Tibial artery (tissue), 4 donors: Measurements from ENCODE around the gene SYT1.
"Not testable (repeated sequence)": the region's sequence is repeated elsewhere in the genome, so short reads cannot be mapped to it uniquely, and the experiment has no call there.

Source experiments
- DNase-seq, 2 donors: peaks; one replicate each; pipeline ENCODE4 v3.0.0-alpha.2; 2019
- H3K27ac ChIP-seq, 2 donors: fragments of 200-600 bp; sonication (generic) in 1 of 2; 1 replicate in 1 of 2; 2 replicates in 1 of 2; pipeline ENCODE4 v1.5.1; 2018 to 2019; ENCODE audit warnings: mild to moderate bottlenecking in 1 of 2
- H3K27me3 ChIP-seq, 2 donors: fragments of 200-600 bp; sonication (generic) in 1 of 2; one replicate each; pipeline versions ENCODE4 v1.5.1 to v1.6.0; 2016 to 2019
- H3K36me3 ChIP-seq, 3 donors: fragments of 200-600 bp; sonication (generic) in 2 of 3; one replicate each; pipeline ENCODE4 v1.5.1; 2016 to 2019; ENCODE audit warnings: mild to moderate bottlenecking in 2 of 3
- H3K4me1 ChIP-seq, 4 donors: fragments of 200-600 bp; sonication (generic) in 2 of 4; 1 replicate in 3 of 4; 2 replicates in 1 of 4; pipeline ENCODE4 v1.5.1; 2016 to 2019
- H3K4me3 ChIP-seq, 2 donors: fragments of 200-600 bp; sonication (generic) in 1 of 2; 1 replicate in 1 of 2; 2 replicates in 1 of 2; pipeline ENCODE4 v1.5.1; 2018 to 2019; ENCODE audit warnings: mild to moderate bottlenecking in 2 of 2
- H3K9me3 ChIP-seq, 3 donors: fragments of 200-600 bp; sonication (generic) in 1 of 3; one replicate each; pipeline ENCODE4 v1.5.1; 2016 to 2019
- CTCF ChIP-seq, 2 experiments: fragments of 200-600 bp in 1 of 2; fragments of 450-650 bp in 1 of 2; IDR thresholded peaks; one replicate each; pipeline ENCODE4 v1.5.1; 2017 to 2019; ENCODE audit warnings: antibody characterized with exemption in 2 of 2, mild to moderate bottlenecking in 1 of 2, moderate library complexity in 1 of 2
- intact Hi-C: fragments of 100-400 bp; cut with DNase I; formaldehyde crosslinking; loops from one replicate; pipeline ENCODE4 v1.15.0; 2023; ENCODE audit warnings: low total_unique reads

The SYT1 gene

DNA sequence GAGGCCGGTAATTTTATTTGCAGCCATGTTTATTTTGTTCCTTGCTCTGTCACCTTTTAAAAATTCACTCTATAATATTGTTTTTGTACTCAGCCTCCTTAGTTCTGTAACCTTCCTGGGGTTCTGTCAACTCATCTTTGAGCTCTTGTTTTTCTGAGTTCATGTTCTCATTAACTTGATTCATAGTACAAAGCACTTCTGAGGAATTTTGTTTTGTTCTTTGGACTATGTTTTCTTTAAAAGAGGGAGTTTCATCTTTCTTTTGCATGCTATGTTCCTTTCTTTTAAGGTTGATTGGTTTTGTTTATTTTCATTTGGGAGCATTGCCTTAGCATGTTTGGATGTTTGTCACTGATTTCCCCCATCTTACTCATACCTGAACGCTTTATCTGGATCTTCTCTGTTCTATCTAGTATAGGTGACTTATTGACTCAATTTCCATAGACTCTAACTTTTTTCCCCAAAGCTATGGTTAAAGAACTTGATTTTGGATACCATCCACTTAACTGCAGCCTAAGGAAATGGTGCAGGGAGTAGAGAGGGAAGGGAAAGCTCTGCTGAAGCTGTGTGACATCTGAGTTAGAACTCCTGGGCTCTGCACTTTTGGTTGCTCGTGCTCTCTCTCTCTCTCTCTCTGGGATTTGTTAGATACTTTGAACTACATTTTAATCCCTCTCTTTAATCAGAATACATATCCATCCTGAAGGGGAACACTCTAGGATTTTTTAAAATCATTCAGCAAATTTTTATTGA is 557.7 kb downstream of the SYT1 start:
- H3K27me3 ChIP-seq, result no peaks in the 10 kb centered on the region
- H3K4me3 ChIP-seq, result no peak overlapping the region
- DNase-seq, result no peak
- no peaks in the 10 kb centered on the region for H3K9me3 ChIP-seq
- no peak for TF ChIP-seq CTCF (IDR thresholded peaks at IDR 0.05)
- intact Hi-C loops, result loop anchor here (10.0 kb wide), 1 partner anchor 103 kb away; no protein-coding TSS in a partner anchor
- no peaks in the 10 kb centered on the region for H3K36me3 ChIP-seq
- peak overlapping the region; percentile 2 to 27 for H3K27ac ChIP-seq
- H3K4me1 ChIP-seq, result peaks cover 0 to 62% (median 17%) of the 10 kb centered on the region in 4 donors

DNA sequence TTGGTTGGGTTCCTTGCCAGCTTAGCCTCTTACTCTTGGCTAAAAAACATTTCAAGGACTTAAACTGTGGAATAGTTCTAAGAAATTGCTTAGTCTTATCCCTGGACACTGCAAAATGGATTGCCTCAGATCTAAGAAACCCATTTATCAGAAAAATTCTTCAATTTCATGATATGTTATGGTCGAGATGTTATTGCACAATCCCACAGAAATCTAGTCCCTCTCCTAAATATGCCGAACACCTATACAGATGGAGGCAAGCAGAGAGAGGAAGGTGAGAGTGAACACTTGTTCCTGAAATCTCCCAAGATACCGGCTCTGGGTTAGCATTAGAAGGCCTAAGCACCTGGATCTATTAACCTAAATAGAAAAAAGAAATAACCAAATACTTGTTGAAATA is 559.0 kb downstream of the SYT1 start:
- Histone ChIP-seq H3K4me1 (peaks cover 0 to 62% (median 17%) of the 10 kb centered on the region in 4 donors), H3K27ac (peak overlapping the region; percentile 12 to 27), H3K27me3 (no peaks in the 10 kb centered on the region), H3K36me3 (no peaks in the 10 kb centered on the region), H3K4me3 (no peak overlapping the region), H3K9me3 (no peaks in the 10 kb centered on the region)
- no peak for TF ChIP-seq CTCF (IDR thresholded peaks at IDR 0.05)
- no peak for DNase-seq
- intact Hi-C loops, result loop anchor here (10.0 kb wide), 1 partner anchor 101 kb away; no protein-coding TSS in a partner anchor

GRCh38 chr12:79424109-79424721 is 559.6 kb downstream of the SYT1 start:
- intact Hi-C loops, result loop anchor here (10.0 kb wide), 1 partner anchor 101 kb away; no protein-coding TSS in a partner anchor
- no peak for DNase-seq

DNA sequence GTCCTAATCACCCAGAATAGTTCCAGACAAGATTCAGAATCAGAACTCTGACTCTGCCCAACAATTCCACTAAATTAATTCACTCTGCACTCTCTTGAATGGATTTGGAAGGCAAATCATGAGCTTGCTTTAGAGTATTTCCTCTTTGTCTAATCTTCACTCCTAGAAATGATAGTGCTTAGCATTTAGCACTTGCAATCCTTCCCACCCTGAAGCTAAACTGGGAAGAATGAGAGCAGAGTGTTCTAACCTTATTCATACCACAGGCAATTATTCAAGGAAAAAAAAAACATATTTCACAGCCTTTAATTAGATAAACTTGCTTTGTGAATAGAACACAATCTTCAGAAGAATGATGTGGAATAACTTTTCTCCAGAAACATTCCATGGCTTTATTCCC is 561.5 kb downstream of the SYT1 start:
- TF ChIP-seq CTCF (IDR thresholded peaks at IDR 0.05), result no peak
- H3K27me3 ChIP-seq, result no peaks in the 10 kb centered on the region
- intact Hi-C loops, result loop anchor here (10.0 kb wide), 1 partner anchor 99 kb away; no protein-coding TSS in a partner anchor
- H3K4me3 ChIP-seq, result no peak overlapping the region
- peaks cover 0 to 50% (median 9%) of the 10 kb centered on the region in 4 donors for H3K4me1 ChIP-seq
- no peaks in the 10 kb centered on the region for H3K36me3 ChIP-seq
- no peak for DNase-seq
- peak overlapping the region in 1 of 2 donors; percentile 37 for H3K27ac ChIP-seq
- H3K9me3 ChIP-seq, result no peaks in the 10 kb centered on the region

More at GRCh38 chr12:79424109-79424721, 559.6 kb downstream of the SYT1 start:
- H3K4me3 ChIP-seq, result no peak overlapping the region
- no peaks in the 10 kb centered on the region for H3K9me3 ChIP-seq
- no peaks in the 10 kb centered on the region for H3K36me3 ChIP-seq
- no peaks in the 10 kb centered on the region for H3K27me3 ChIP-seq
- TF ChIP-seq CTCF (IDR thresholded peaks at IDR 0.05), result no peak
- H3K27ac ChIP-seq, result peak overlapping the region; percentile 12 to 27
- peaks cover 0 to 62% (median 17%) of the 10 kb centered on the region in 4 donors for H3K4me1 ChIP-seq

- intact Hi-C loops, result loop anchor here (10.0 kb wide), 1 partner anchor 98 kb away; no protein-coding TSS in a partner anchor
Observed at GRCh38 chr12:79426744-79427143, 562.2 kb downstream of the SYT1 start.

More at GRCh38 chr12:79426744-79427143, 562.2 kb downstream of the SYT1 start:
- not testable (repeated sequence) for H3K27me3 ChIP-seq, H3K36me3 ChIP-seq, H3K9me3 ChIP-seq, H3K27ac ChIP-seq, DNase-seq, H3K4me3 ChIP-seq
- peaks cover 0 to 49% (median 9%) of the 10 kb centered on the region in 4 donors for H3K4me1 ChIP-seq
